Loucy (cell line): ENCODE data around the gene ADM5.

Experiments used
- H2AFZ ChIP-seq: fragments of 200-600 bp; sonication (generic); 2 replicates; pipeline ENCODE4 v1.6.0; 2016; ENCODE audit warnings: antibody characterized with exemption, mild to moderate bottlenecking, low read length, moderate library complexity
- H3F3A ChIP-seq: fragments of 200-600 bp; 2 replicates; pipeline ENCODE4 v1.6.0; 2016; ENCODE audit warnings: antibody characterized with exemption, low read depth, mild to moderate bottlenecking
- H3K27me3 ChIP-seq: fragments of 200-600 bp; sonication (generic); 2 replicates; pipeline ENCODE4 v1.6.1; 2014; ENCODE audit warnings: low read length, mild to moderate bottlenecking; ENCODE audit not compliant: insufficient read depth, poor library complexity, severe bottlenecking
- H3K36me3 ChIP-seq: fragments of 200-600 bp; sonication (generic); 2 replicates; pipeline ENCODE4 v1.6.1; 2016; ENCODE audit warnings: low read length; ENCODE audit not compliant: insufficient read depth
- H3K4me1 ChIP-seq: fragments of 200-600 bp; sonication (generic); 2 replicates; pipeline ENCODE4 v1.5.1; 2014; ENCODE audit warnings: low read length, mild to moderate bottlenecking; ENCODE audit not compliant: insufficient read depth, poor library complexity, severe bottlenecking
- H3K4me2 ChIP-seq: fragments of 200-600 bp; sonication (generic); 2 replicates; pipeline ENCODE4 v1.6.0; 2014; ENCODE audit warnings: antibody characterized with exemption, low read length, low read depth, mild to moderate bottlenecking; ENCODE audit not compliant: poor library complexity, severe bottlenecking
- H3K4me3 ChIP-seq: fragments of 200-600 bp; sonication (generic); 2 replicates; pipeline ENCODE4 v1.5.1; 2014; ENCODE audit warnings: low read length, mild to moderate bottlenecking, mixed read lengths; ENCODE audit not compliant: poor library complexity, severe bottlenecking
- H3K79me2 ChIP-seq: fragments of 200-600 bp; sonication (generic); 2 replicates; pipeline ENCODE4 v1.6.1; 2014; ENCODE audit warnings: low read length; ENCODE audit not compliant: insufficient read depth
- H3K9ac ChIP-seq: fragments of 200-600 bp; sonication (generic); 2 replicates; pipeline ENCODE4 v1.6.0; 2014; ENCODE audit warnings: mild to moderate bottlenecking, low read depth, low read length, moderate library complexity; ENCODE audit not compliant: poor library complexity, severe bottlenecking
- H3K9me2 ChIP-seq: fragments of 200-600 bp; sonication (generic); replicated peaks from 2 replicates; pipeline ENCODE4 v1.6.1; 2016; ENCODE audit warnings: low read depth, low read length, mixed read lengths
- H3K9me3 ChIP-seq: fragments of 200-600 bp; sonication (generic); 2 replicates; pipeline ENCODE4 v1.6.1; 2014; ENCODE audit warnings: mild to moderate bottlenecking, antibody characterized with exemption, low read length, low read depth; ENCODE audit not compliant: insufficient read depth
- H4K20me1 ChIP-seq: fragments of 200-600 bp; sonication (generic); 2 replicates; pipeline ENCODE4 v1.6.0; 2014; ENCODE audit warnings: antibody characterized with exemption, low read length, mild to moderate bottlenecking; ENCODE audit not compliant: insufficient read depth, poor library complexity, severe bottlenecking
- CTCF ChIP-seq: fragments of 200-600 bp; sonication (generic); conservative IDR thresholded peaks from 2 replicates; pipeline ENCODE4 v1.5.1; 2014; ENCODE audit warnings: mild to moderate bottlenecking, antibody characterized with exemption, low read length
- EZH2phosphoT487 ChIP-seq: fragments of 200-600 bp; IDR thresholded peaks from 2 replicates; pipeline ENCODE4 v1.6.1; 2018; ENCODE audit warnings: antibody characterized with exemption, mild to moderate bottlenecking, moderate library complexity, borderline replicate concordance

ADM5 gene

GRCh38 chr19:49642492-49643035 lies 46.8 kb upstream of the ADM5 start:
- peaks cover 42% of the 10 kb centered on the region for H3K79me2 ChIP-seq
- TF ChIP-seq CTCF (no peak; the same call in 1 of the 2 replicates), EZH2phosphoT487 (no peak)

GRCh38 chr19:49643466-49643865 lies 45.9 kb upstream of the ADM5 start:
- Histone ChIP-seq H3K9me2 (no peaks in the 10 kb centered on the region), H3K36me3 (peaks cover 5% of the 10 kb centered on the region; the same call in 1 of the 2 replicates), H3K4me2 (peak overlapping the region; percentile 89), H3K4me1 (peaks cover 22% of the 10 kb centered on the region), H2AFZ (no peak overlapping the region), H3K4me3 (peak overlapping the region; percentile 89), H3F3A (0 out of 2 replicates have a peak, but pooled peaks cover 3% of the 10 kb centered on the region), H3K27me3 (no peaks in the 10 kb centered on the region), H3K9ac (peak overlapping the region; percentile 99), H3K9me3 (no peaks in the 10 kb centered on the region), H4K20me1 (peaks cover 21% of the 10 kb centered on the region), H3K79me2 (peaks cover 42% of the 10 kb centered on the region)
- no peak for TF ChIP-seq EZH2phosphoT487
- TF ChIP-seq CTCF = no peak

More at GRCh38 chr19:49642492-49643035, 46.8 kb upstream of the ADM5 start:
- Histone ChIP-seq H3K4me1 (peaks cover 31% of the 10 kb centered on the region), H2AFZ (peak overlapping the region; percentile 73), H3K4me3 (peak overlapping the region; percentile 89), H3K9ac (peak overlapping the region; percentile 99), H3K27me3 (no peaks in the 10 kb centered on the region), H3F3A (0 out of 2 replicates have a peak, but pooled peaks cover 3% of the 10 kb centered on the region), H3K9me3 (no peaks in the 10 kb centered on the region), H3K36me3 (peaks cover 5% of the 10 kb centered on the region; the same call in 1 of the 2 replicates), H3K9me2 (no peaks in the 10 kb centered on the region), H4K20me1 (peaks cover 21% of the 10 kb centered on the region), H3K4me2 (peak overlapping the region; percentile 89)

GRCh38 chr19:49645592-49645991 lies 43.8 kb upstream of the ADM5 start:
- Histone ChIP-seq H3K79me2 (peaks cover 42% of the 10 kb centered on the region), H2AFZ (no peak overlapping the region), H4K20me1 (peaks cover 21% of the 10 kb centered on the region), H3K4me3 (no peak overlapping the region), H3K9ac (peak overlapping the region; percentile 33), H3K27me3 (no peaks in the 10 kb centered on the region), H3K4me1 (peaks cover 18% of the 10 kb centered on the region), H3K9me3 (no peaks in the 10 kb centered on the region), H3K36me3 (peaks cover 9% of the 10 kb centered on the region; the same call in 1 of the 2 replicates), H3K9me2 (no peaks in the 10 kb centered on the region), H3K4me2 (no peak overlapping the region), H3F3A (0 out of 2 replicates have a peak, but pooled peaks cover 2% of the 10 kb centered on the region)
- TF ChIP-seq CTCF = no peak
